ENCODE results near the gene RBM19. TPM values are rescaled to one million over a fixed set of nuclear protein-coding genes. Genes with fewer than 3 reads are reported as not detected.

RBM19 gene
- polyA plus RNA-seq, 1 donor = 27.2 TPM

- H3K36me3 ChIP-seq (ENCODE audit: control insufficient read depth, insufficient read depth, low read length) = peaks cover 20% of the 10 kb centered on the region
- no peaks in the 10 kb centered on the region for H3K9me3 ChIP-seq (ENCODE audit: control insufficient read depth, low read depth, low read length)
- WGBS (ENCODE audit: insufficient coverage, low lambda C conversion rate) = 40% methylated on average over 1 of the region's 17 CpGs
- no peak overlapping the region for H3K4me3 ChIP-seq (ENCODE audit: low read length)
- H3K27ac ChIP-seq (ENCODE audit: low read length) = no peak overlapping the region
- no peaks in the 10 kb centered on the region for H3K4me1 ChIP-seq (ENCODE audit: control insufficient read depth, insufficient read depth, low read length)
- H3K27me3 ChIP-seq (ENCODE audit: control insufficient read depth, insufficient read depth, low read length) = no peaks in the 10 kb centered on the region
- no peak for DNase-seq
Observed at GRCh38 chr12:113860059-113860820, 105.9 kb downstream of the RBM19 start.

GRCh38 chr12:113858841-113859386, 107.2 kb downstream of the RBM19 start:
- H3K27ac ChIP-seq (ENCODE audit: low read length) = no peak overlapping the region
- peaks cover 20% of the 10 kb centered on the region for H3K36me3 ChIP-seq (ENCODE audit: control insufficient read depth, insufficient read depth, low read length)
- WGBS (ENCODE audit: insufficient coverage, low lambda C conversion rate) = no CpG with 5 or more reads among the region's 8 CpGs
- H3K27me3 ChIP-seq (ENCODE audit: control insufficient read depth, insufficient read depth, low read length) = no peaks in the 10 kb centered on the region
- H3K9me3 ChIP-seq (ENCODE audit: control insufficient read depth, low read depth, low read length) = no peaks in the 10 kb centered on the region
- no peak for DNase-seq
- H3K4me3 ChIP-seq (ENCODE audit: low read length) = no peak overlapping the region
- H3K4me1 ChIP-seq (ENCODE audit: control insufficient read depth, insufficient read depth, low read length) = no peaks in the 10 kb centered on the region

DNA sequence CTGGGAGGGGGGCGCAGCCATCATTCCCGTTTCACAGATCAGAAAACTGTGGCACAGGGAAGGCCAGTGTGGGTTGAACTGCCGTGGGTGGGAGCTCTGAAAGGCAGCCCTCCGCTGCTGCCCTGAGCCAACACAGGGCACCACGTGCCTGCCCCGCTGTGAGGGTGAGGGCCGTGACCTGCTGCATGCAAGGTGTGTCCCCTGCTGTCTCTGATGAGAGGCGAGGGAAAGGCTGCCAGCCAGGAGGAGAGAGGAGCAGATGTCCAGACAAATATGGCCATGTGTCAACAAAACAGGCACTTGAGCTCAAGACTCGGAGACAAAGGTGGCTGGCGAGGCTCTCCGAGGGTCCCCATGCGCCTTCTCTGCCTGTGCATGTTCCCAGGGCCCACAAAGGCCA, 108.8 kb downstream of the RBM19 start:
- Histone ChIP-seq H3K4me1 (ENCODE audit: control insufficient read depth, insufficient read depth, low read length) (no peaks in the 10 kb centered on the region), H3K36me3 (ENCODE audit: control insufficient read depth, insufficient read depth, low read length) (peaks cover 20% of the 10 kb centered on the region), H3K9me3 (ENCODE audit: control insufficient read depth, low read depth, low read length) (no peaks in the 10 kb centered on the region), H3K27ac (ENCODE audit: low read length) (no peak overlapping the region), H3K27me3 (ENCODE audit: control insufficient read depth, insufficient read depth, low read length) (no peaks in the 10 kb centered on the region), H3K4me3 (ENCODE audit: low read length) (no peak overlapping the region)
- no peak for DNase-seq
- no CpG with 5 or more reads among the region's 12 CpGs for WGBS (ENCODE audit: insufficient coverage, low lambda C conversion rate)

GRCh38 chr12:113855998-113856397, 110.1 kb downstream of the RBM19 start:
- WGBS (ENCODE audit: insufficient coverage, low lambda C conversion rate) = no CpG with 5 or more reads among the region's 7 CpGs
- Histone ChIP-seq H3K4me1 (ENCODE audit: control insufficient read depth, insufficient read depth, low read length) (no peaks in the 10 kb centered on the region), H3K27ac (ENCODE audit: low read length) (no peak overlapping the region), H3K4me3 (ENCODE audit: low read length) (no peak overlapping the region), H3K27me3 (ENCODE audit: control insufficient read depth, insufficient read depth, low read length) (no peaks in the 10 kb centered on the region), H3K36me3 (ENCODE audit: control insufficient read depth, insufficient read depth, low read length) (peaks cover 22% of the 10 kb centered on the region), H3K9me3 (ENCODE audit: control insufficient read depth, low read depth, low read length) (no peaks in the 10 kb centered on the region)
- DNase-seq = no peak

DNA sequence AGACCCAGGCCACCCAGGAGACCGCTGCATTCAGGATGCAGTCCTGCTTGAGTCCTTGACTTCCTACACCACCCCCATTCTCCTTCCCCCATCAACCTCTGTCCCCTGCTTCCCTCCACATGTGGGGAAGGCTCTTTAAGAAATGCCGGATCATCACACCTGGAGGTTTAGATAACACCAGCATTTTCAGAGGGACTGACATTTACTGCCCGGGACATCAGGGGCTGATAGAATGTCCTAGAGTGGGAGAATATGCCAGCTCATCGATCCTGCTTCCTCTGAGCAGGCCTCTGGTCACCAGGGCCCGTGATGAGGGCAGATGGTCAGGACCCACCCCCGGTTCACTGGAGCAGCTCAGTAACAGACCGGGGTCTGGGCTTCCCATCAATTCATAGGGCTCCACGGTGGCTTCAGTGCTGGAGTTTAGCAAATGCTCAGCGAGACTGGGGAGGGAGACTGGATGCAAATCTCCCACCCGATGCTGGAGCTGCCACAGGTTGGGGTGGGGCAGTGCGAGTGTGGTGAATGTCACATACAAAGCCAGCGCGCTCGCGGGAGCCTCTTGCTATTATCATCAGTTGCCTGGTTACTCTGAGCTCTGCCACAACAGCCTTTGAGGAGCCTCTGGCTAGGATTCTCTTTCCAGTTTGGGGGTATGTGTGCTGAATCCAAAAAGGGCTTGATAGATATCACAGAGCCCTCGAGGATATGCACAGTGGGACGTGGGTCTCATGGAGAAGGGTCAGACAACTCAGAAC, 111.6 kb downstream of the RBM19 start:
- no peaks in the 10 kb centered on the region for H3K9me3 ChIP-seq (ENCODE audit: control insufficient read depth, low read depth, low read length)
- no peaks in the 10 kb centered on the region for H3K4me1 ChIP-seq (ENCODE audit: control insufficient read depth, insufficient read depth, low read length)
- H3K27me3 ChIP-seq (ENCODE audit: control insufficient read depth, insufficient read depth, low read length) = no peaks in the 10 kb centered on the region
- WGBS (ENCODE audit: insufficient coverage, low lambda C conversion rate) = no CpG with 5 or more reads among the region's 17 CpGs
- H3K36me3 ChIP-seq (ENCODE audit: control insufficient read depth, insufficient read depth, low read length) = peaks cover 24% of the 10 kb centered on the region
- DNase-seq = no peak
- no peak overlapping the region for H3K27ac ChIP-seq (ENCODE audit: low read length)
- H3K4me3 ChIP-seq (ENCODE audit: low read length) = no peak overlapping the region

- no peaks in the 10 kb centered on the region for H3K9me3 ChIP-seq (ENCODE audit: control insufficient read depth, low read depth, low read length)
- no CpG with 5 or more reads among the region's 4 CpGs for whole genome bisulfite sequencing (ENCODE audit: insufficient coverage, low lambda C conversion rate)
- DNase-seq = no peak
- no peaks in the 10 kb centered on the region for H3K27me3 ChIP-seq (ENCODE audit: control insufficient read depth, insufficient read depth, low read length)
- H3K4me3 ChIP-seq (ENCODE audit: low read length) = no peak overlapping the region
- no peak overlapping the region for H3K27ac ChIP-seq (ENCODE audit: low read length)
- H3K4me1 ChIP-seq (ENCODE audit: control insufficient read depth, insufficient read depth, low read length) = no peaks in the 10 kb centered on the region
- H3K36me3 ChIP-seq (ENCODE audit: control insufficient read depth, insufficient read depth, low read length) = peaks cover 26% of the 10 kb centered on the region
Observed at GRCh38 chr12:113853491-113853890, 112.6 kb downstream of the RBM19 start.

GRCh38 chr12:113852695-113853490, 113.2 kb downstream of the RBM19 start:
- no peaks in the 10 kb centered on the region for H3K4me1 ChIP-seq (ENCODE audit: control insufficient read depth, insufficient read depth, low read length)
- H3K9me3 ChIP-seq (ENCODE audit: control insufficient read depth, low read depth, low read length) = no peaks in the 10 kb centered on the region
- no peak for DNase-seq
- no peak overlapping the region for H3K4me3 ChIP-seq (ENCODE audit: low read length)
- H3K27ac ChIP-seq (ENCODE audit: low read length) = no peak overlapping the region
- no peaks in the 10 kb centered on the region for H3K27me3 ChIP-seq (ENCODE audit: control insufficient read depth, insufficient read depth, low read length)
- H3K36me3 ChIP-seq (ENCODE audit: control insufficient read depth, insufficient read depth, low read length) = peaks cover 20% of the 10 kb centered on the region
- WGBS (ENCODE audit: insufficient coverage, low lambda C conversion rate) = 60% methylated on average over 1 of the region's 24 CpGs

GRCh38 chr12:113852264-113852663, 113.9 kb downstream of the RBM19 start:
- no peaks in the 10 kb centered on the region for H3K9me3 ChIP-seq (ENCODE audit: control insufficient read depth, low read depth, low read length)
- H3K27me3 ChIP-seq (ENCODE audit: control insufficient read depth, insufficient read depth, low read length) = no peaks in the 10 kb centered on the region
- no peaks in the 10 kb centered on the region for H3K4me1 ChIP-seq (ENCODE audit: control insufficient read depth, insufficient read depth, low read length)
- H3K36me3 ChIP-seq (ENCODE audit: control insufficient read depth, insufficient read depth, low read length) = peaks cover 14% of the 10 kb centered on the region
- H3K4me3 ChIP-seq (ENCODE audit: low read length) = no peak overlapping the region
- WGBS (ENCODE audit: insufficient coverage, low lambda C conversion rate) = no CpG with 5 or more reads among the region's 5 CpGs
- DNase-seq = no peak
- H3K27ac ChIP-seq (ENCODE audit: low read length) = no peak overlapping the region

- peaks cover 11% of the 10 kb centered on the region for H3K36me3 ChIP-seq (ENCODE audit: control insufficient read depth, insufficient read depth, low read length)
- no peaks in the 10 kb centered on the region for H3K27me3 ChIP-seq (ENCODE audit: control insufficient read depth, insufficient read depth, low read length)
- no peak overlapping the region for H3K27ac ChIP-seq (ENCODE audit: low read length)
- H3K9me3 ChIP-seq (ENCODE audit: control insufficient read depth, low read depth, low read length) = no peaks in the 10 kb centered on the region
- H3K4me1 ChIP-seq (ENCODE audit: control insufficient read depth, insufficient read depth, low read length) = no peaks in the 10 kb centered on the region
- H3K4me3 ChIP-seq (ENCODE audit: low read length) = no peak overlapping the region
- DNase-seq = no peak
- no CpG with 5 or more reads among the region's 8 CpGs for WGBS (ENCODE audit: insufficient coverage, low lambda C conversion rate)
Observed at GRCh38 chr12:113850309-113851056, 115.6 kb downstream of the RBM19 start.
